ENCODE measurements around the gene NDUFS2. TPM values are rescaled to one million over a fixed set of nuclear protein-coding genes. Genes with fewer than 3 reads are reported as not detected.
A peak's percentile ranks its signal among the peaks of the same experiment; 100 is the strongest.

NDUFS2 gene
- total and polyA plus RNA-seq, 7 donors = 204 to 336 (median 232) TPM

DNA sequence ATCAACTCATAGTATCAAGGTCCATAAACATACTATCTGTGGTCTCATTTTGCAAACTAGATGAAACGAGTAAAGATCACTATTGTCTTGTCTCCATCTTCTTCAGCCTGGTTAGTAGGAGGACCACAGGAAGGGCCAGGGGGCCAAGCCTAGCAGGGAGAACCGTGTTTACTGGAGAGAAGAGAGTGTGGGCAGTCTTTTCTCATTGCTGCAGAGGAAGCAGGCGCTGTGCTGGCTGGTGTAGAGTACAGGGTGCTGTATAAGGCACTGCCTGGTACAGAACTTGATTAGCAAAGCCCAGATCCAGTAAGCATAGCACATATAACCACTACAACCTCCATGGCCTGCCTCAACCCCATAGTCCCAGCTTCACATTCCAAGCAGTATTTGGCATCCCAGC lies 14.9 kb upstream of the NDUFS2 start:
- no peaks in the 10 kb centered on the region for H3K9me3 ChIP-seq
- H3K27ac ChIP-seq = no peak overlapping the region
- ATAC-seq (no peak), DNase-seq (no peak)
- no peaks in the 10 kb centered on the region for H3K27me3 ChIP-seq (ENCODE audit: insufficient read depth in 3 of 3, low read length in 2 of 3)
- 76 to 80% (median 79%) methylated on average over 3 of the region's 3 CpGs for WGBS, 3 donors
- TF ChIP-seq, protein P1, sequence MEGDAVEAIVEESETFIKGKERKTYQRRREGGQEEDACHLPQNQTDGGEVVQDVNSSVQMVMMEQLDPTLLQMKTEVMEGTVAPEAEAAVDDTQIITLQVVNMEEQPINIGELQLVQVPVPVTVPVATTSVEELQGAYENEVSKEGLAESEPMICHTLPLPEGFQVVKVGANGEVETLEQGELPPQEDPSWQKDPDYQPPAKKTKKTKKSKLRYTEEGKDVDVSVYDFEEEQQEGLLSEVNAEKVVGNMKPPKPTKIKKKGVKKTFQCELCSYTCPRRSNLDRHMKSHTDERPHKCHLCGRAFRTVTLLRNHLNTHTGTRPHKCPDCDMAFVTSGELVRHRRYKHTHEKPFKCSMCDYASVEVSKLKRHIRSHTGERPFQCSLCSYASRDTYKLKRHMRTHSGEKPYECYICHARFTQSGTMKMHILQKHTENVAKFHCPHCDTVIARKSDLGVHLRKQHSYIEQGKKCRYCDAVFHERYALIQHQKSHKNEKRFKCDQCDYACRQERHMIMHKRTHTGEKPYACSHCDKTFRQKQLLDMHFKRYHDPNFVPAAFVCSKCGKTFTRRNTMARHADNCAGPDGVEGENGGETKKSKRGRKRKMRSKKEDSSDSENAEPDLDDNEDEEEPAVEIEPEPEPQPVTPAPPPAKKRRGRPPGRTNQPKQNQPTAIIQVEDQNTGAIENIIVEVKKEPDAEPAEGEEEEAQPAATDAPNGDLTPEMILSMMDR (IDR thresholded peaks at IDR 0.05) = no peak
- H3K36me3 ChIP-seq (ENCODE audit: insufficient read depth in 1 of 2, low read depth in 1 of 2) = no peaks in the 10 kb centered on the region
- no peak overlapping the region for H3K4me3 ChIP-seq
- H3K4me1 ChIP-seq = peaks cover 16% of the 10 kb centered on the region
- intact Hi-C loops (cut with DNase I) = no loop called here

DNA sequence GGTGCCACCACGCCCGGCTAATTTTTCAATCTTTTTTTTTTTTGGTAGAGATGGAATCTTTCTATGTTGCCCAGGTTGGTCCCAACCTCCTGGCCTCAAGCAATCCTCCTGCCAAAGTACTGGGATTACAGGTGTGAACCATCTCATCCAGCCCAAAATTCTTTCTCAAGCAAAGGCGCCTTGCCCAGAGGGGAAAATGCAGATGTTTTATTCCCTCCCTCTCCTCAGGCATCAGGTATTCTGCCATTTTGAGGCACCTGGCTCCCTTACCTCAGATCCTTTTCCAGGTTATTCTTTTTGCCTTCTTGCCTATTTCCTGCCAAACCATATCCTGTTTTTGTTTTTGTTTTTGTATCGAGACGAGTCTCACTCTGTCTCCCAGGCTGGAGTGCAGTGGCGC lies 13.8 kb upstream of the NDUFS2 start:
- peaks cover 16% of the 10 kb centered on the region for H3K4me1 ChIP-seq
- ATAC-seq = no peak
- no peak for DNase-seq
- H3K27ac ChIP-seq = no peak overlapping the region
- TF ChIP-seq, protein P1 (IDR thresholded peaks at IDR 0.05) = no peak
- intact Hi-C loops (cut with DNase I) = no loop called here
- 84 to 90% (median 85%) methylated on average over 6 of the region's 6 CpGs for WGBS, 3 donors
- no peaks in the 10 kb centered on the region for H3K36me3 ChIP-seq (ENCODE audit: insufficient read depth in 1 of 2, low read depth in 1 of 2)
- no peaks in the 10 kb centered on the region for H3K27me3 ChIP-seq (ENCODE audit: insufficient read depth in 3 of 3, low read length in 2 of 3)
- no peaks in the 10 kb centered on the region for H3K9me3 ChIP-seq
- H3K4me3 ChIP-seq = no peak overlapping the region

DNA sequence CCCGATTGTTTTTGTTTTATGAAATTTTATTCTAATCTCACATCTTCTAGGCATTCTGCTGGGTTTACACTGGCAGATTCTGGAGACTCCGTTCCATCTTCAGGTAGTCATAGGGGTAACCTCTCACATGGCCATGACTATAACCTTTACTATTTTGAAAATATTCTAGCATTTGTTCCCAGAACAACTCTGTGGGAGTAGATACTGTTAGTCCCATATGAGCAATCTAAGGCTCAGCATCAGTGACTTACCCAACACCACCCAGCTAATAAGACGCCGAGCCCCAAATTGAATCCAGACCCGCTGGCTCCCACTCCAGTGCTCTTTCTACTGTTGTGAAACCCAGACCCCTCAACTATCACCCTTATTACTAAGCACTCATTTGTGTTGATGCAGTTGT lies 13.1 kb upstream of the NDUFS2 start:
- intact Hi-C loops (cut with DNase I) = loop anchor here in 1 of 2 donors (1.0 kb wide), 1 partner anchor 12 kb away; the partner anchor contains the start of gene B4GALT3
- Histone ChIP-seq H3K9me3 (no peaks in the 10 kb centered on the region), H3K4me3 (no peak overlapping the region), H3K36me3 (ENCODE audit: insufficient read depth in 1 of 2, low read depth in 1 of 2) (no peaks in the 10 kb centered on the region), H3K27me3 (ENCODE audit: insufficient read depth in 3 of 3, low read length in 2 of 3) (no peaks in the 10 kb centered on the region), H3K27ac (no peak overlapping the region), H3K4me1 (peaks cover 19% of the 10 kb centered on the region)
- TF ChIP-seq, protein P1 (IDR thresholded peaks at IDR 0.05) = no peak
- DNase-seq (no peak), ATAC-seq (no peak)
- 91 to 95% (median 92%) methylated on average over 5 of the region's 5 CpGs for WGBS, 3 donors

DNA sequence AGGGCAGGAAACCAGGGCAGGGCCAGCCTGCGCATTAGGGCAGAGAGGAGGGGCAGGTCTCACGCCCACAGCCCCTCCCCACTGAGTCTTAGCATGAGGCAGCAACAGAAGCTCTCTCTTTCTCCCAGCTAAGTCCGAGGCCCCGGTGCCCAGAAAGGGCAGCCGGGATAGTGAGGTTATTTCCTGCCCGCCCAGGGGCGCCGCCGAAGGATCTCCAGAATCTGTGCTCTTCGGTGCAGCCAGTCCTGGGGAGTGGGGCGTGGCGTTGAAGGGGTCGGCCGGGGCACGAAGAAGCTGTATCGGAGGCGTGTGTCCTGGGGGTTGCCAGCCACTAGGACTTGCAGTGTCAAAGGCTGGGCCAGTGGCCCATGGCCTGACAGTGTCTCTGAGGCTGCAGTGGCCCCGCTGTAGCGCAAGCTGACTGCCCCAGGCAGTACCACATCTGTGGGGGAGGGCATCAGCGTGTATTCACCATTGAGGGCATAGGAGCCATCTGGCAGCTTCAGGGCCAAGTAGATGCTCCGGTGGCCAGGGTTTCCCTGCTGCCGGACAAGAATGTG lies 11.1 kb upstream of the NDUFS2 start:
- no peaks in the 10 kb centered on the region for H3K36me3 ChIP-seq (ENCODE audit: insufficient read depth in 1 of 2, low read depth in 1 of 2)
- WGBS, 3 donors = 70 to 77% (median 76%) methylated on average over 21 to 22 of the region's 22 CpGs
- intact Hi-C loops (cut with DNase I) = loop anchor here in 1 of 2 donors (5.0 kb wide), 1 partner anchor 191 kb away; no protein-coding TSS in a partner anchor
- H3K4me3 ChIP-seq = no peak overlapping the region
- ATAC-seq (no peak), DNase-seq (peak in 1 of 2 donors; percentile 49)
- no peaks in the 10 kb centered on the region for H3K27me3 ChIP-seq (ENCODE audit: insufficient read depth in 3 of 3, low read length in 2 of 3)
- TF ChIP-seq, protein P1 (IDR thresholded peaks at IDR 0.05) = no peak
- H3K27ac ChIP-seq = no peak overlapping the region
- no peaks in the 10 kb centered on the region for H3K9me3 ChIP-seq
- peaks cover 4% of the 10 kb centered on the region for H3K4me1 ChIP-seq

DNA sequence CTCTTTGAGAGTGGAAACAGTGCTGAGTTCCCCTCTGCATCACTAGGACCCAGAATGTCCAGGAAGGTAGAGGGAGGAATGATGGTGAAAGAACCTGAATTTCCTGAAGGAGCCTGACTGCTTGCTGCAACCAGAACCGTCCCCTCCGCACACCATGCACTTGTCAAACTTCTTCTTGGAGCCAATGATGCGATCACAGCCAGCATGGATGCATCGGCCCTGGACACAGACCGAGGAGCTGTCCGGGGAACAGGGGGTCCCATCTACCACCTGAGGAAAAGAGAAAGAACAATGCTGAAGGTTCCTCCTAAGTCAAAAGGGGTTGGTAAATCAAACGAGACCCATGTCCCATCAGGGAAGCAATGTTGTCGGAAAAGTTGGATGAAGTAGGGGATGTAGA lies 10.2 kb upstream of the NDUFS2 start:
- DNase-seq = peak in 1 of 2 donors; percentile 46
- TF ChIP-seq, protein P1 (IDR thresholded peaks at IDR 0.05) = no peak
- no peaks in the 10 kb centered on the region for H3K36me3 ChIP-seq (ENCODE audit: insufficient read depth in 1 of 2, low read depth in 1 of 2)
- H3K27ac ChIP-seq = no peak overlapping the region
- H3K27me3 ChIP-seq (ENCODE audit: insufficient read depth in 3 of 3, low read length in 2 of 3) = no peaks in the 10 kb centered on the region
- ATAC-seq = no peak
- peaks cover 3% of the 10 kb centered on the region for H3K4me1 ChIP-seq
- 75 to 77% (median 75%) methylated on average over 8 of the region's 8 CpGs for WGBS, 3 donors
- no peak overlapping the region for H3K4me3 ChIP-seq
- H3K9me3 ChIP-seq = no peaks in the 10 kb centered on the region
- intact Hi-C loops (cut with DNase I) = loop anchor here in 1 of 2 donors (5.0 kb wide), 1 partner anchor 190 kb away; no protein-coding TSS in a partner anchor

Measured in psoas muscle (tissue), 8 donors.